Kasumi-1 (cell line): ENCODE data around the gene POM121C.
A peak's percentile ranks its signal among the peaks of the same experiment; 100 is the strongest.
"Not testable (repeated sequence)": the region's sequence is repeated elsewhere in the genome, so short reads cannot be mapped to it uniquely, and the experiment has no call there.

Source experiments
- DNase-seq, 2 experiments: peaks; one replicate each; lab custom pipeline; 2025; lab: John Stamatoyannopoulos, UW

The POM121C gene

DNA sequence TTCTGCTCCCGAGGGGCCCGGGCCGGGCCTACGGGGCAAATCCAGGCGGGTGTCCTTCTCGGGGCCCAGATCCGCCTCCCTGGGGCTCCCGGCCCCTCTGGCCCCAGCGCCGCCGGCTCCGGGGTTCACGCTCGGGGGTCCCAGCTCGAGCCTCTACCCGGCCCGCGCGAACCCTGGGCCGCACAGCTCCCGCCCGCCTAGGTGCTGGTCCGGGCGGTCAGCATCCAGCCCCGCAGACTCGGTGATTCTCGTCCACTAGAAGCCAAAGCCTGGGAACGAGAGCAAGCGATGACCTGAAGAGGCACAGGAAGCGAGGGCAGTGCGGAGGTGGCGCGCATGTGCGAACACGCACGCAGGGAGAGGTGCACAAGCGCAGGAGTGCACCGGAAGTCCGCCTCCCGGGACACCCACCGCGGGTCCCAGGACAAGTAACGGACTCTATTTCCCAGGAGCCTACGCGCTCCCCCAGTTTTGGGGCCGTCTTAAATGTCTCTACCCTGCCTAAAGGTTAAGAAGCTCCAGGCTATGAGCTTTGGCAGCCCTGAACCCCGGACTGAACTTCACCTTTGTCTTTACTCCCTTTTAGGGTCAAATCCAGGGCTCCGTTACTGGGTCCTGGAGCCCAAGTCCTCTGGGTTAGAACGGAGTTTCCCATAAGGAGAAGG, at the start of gene POM121C:
Gene POM121C, minus strand, starts transcription at position 321 of the 665 bp plus-strand sequence. CDS start 44,803 bp downstream, outside the sequence.
- DNase-seq, result peak; percentile 89 to 90

DNA sequence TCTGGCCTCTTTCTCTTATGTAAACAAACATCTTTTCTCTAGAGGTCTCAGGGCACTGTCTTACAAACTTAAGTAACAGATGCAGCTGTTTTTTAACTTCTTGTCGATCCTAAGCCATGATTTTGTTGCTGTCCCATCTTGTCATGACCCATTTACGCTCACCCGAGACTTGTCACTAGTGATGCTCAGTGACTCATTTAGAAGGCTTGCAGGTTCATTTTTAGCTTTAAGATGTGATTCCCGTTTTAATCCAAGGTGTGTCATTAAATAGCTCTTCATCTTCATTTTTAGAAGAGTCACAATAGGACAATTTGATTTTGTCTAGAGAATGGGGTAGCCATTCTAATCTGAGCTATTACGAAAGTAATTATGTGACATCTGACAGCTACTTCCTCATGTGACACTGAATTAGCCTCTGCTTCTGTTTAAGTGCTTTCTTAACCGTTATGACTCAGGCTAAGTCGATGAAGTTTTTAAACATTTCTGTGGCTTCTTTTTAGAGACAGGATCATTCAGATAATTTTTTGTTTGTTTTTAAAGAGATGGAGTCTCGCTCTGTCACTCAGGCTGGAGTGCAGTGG, 48.7 kb upstream of the POM121C start:
- peak; percentile 61 to 75 for DNase-seq

DNA sequence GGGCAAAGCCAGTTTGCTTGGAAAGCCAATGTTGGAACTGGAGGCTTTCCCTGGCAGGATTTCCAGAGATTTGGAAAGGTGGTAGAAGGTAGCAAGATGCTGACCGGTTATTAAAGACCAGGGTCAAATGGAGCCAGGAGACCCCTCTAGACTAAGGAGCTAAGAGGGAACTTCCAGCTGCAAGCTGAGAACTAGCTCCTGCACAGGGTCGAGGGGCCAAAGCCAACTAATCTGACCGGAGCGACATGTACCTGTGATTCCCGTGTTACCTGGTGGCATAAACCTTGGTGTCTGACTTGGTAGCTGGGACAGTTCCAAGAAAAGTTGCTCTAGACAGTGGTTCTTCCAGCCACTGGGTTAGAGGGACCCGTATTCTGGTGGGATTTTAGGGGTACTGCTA, 47.8 kb upstream of the POM121C start:
- DNase-seq, result no peak

DNA sequence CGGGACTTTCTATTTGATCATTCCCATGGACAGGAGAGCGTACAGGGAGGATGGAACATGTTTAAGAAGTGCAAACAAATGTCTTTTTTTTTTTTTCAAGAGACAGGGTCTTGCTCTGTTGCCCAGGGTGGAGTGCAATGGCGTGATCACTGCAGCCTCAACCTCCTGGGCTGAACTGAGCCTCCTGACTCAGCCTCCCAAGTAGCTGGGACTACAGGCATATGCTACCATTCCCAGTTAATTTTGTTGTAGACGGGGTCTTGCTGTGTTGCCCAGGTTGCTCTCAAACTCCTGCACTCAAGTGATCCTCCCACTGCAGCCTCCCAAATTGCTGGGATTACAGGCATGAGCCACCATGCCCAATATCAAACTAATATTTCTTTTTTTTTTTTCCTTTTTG, 46.5 kb upstream of the POM121C start:
- DNase-seq, result no peak

DNA sequence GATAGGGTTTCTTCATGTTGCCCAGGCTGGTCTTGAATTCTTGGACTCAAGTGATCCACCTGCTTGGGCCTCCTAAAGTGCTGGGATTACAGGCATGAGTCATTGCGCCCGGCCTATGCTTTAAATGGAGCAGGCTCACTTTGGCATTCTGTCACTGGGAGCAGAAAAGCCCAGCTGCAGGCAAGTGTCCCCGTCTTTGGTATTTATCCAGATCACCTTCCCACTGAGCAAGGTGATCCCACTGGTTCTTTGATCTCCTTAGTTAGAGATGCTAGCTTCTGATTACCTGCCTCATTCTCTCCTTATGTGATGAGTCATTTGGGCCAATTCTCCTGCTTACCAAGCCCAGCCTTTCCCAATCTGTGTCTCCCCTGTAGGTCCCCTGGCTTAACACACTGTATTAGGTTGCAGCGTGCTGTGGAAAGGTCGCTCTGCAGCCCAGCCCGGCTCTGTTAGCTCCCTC, 45.3 kb upstream of the POM121C start:
- DNase-seq, result no peak

DNA sequence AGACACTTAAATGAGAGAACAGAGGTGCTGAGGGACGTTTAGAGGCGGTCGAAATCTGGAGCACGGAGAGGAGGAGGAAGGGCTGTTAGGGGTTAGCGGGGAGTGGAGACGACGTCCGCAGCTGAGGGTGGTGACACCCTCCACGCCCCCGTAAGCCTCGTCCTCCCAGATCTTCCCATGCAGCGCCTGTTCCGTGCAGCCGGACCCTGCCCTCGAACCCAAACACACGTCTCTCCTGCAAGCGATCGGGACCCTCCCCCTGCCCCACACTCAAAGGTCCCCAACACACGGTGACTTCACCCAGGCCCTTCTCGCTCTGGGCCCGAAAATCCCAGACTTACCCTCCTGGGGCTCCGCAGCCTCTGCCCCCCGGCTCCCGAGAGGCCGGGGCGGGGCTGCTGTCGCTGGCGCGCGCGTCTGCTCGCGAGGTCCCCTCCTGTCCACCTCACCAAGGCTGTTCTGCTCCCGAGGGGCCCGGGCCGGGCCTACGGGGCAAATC, 41.2 kb upstream of the POM121C start:
- DNase-seq, result peak in 1 of 2 experiments; percentile 6

DNA sequence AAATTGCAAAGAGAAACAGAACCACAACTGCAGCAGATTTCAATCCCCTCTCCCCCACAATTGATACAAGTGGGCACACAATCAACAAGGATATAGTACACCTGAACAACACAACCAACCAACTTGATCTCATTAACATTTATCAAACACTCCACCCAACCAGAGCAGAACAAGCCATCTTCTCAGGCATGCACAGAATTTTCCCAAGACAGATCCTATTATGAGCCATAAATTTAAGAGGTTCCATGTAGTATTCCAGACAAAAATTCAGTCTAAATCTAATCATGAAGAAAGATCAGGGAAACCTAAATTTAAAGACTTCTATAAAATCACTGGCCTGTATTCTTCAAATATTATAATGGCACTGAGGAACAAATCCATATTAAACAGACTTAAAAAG, 35.6 kb upstream of the POM121C start:
- DNase-seq, result not testable (repeated sequence)

DNA sequence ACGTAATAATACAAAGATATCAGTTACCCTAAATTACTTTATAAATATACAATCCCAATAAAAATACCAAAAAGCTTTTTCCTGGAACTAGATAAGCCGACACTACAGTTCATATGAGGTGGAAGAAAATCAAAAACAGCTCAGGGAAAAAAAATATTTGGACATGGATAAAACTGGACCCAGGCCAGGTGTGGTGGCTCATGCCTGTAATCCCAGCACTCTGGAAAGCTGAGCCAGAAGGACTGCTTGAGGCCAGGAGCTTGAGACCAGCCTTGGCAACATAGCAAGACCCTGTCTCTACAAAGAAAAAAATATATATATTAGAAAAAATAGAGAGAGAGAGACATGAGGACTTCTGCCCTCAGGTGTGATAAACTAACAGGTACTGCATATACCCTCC, 32.7 kb upstream of the POM121C start:
- not testable (repeated sequence) for DNase-seq

DNA sequence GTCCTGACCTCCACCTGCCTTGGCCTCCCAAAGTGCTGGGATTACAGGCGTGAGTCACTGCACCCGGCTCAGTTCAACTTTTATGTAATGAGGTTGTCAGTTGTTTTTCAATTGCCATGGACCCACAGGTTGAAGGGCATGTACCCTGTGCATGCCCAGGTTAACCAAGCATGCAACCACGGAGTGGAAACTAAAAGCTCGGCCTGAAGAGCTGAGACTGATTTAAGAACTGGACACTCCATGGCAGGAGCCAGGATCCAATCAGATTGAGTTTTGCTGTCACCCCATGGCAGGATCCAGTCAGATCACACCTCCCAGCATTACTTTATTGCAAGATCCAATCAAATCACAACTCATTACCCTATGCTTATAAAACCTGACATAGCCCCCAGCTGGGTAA, 22.9 kb upstream of the POM121C start:
- not testable (repeated sequence) for DNase-seq

DNA sequence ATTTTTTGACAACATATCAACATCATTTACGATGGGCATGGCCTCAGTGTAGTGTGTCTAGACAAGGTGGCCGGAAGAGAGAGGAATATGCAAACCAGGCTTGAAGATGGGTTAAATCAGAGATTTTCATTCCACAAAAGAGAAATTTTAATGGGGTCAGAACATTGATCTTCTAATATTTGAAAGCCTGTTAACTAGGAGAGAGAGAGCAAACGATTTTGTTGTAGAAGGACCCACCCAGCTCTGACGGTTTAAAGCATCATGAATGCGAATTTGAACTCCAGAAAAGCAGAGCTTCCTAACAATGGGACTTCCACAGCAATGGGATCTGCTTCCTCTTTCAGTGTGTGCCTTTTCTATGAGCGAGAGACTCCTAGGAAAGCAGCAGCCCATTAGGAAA, 5.9 kb upstream of the POM121C start, which contains the start of gene SPDYE5:
Gene SPDYE5, plus strand, starts transcription at position 301 of the 400 bp plus-strand sequence. CDS start 1,728 bp downstream, outside the sequence.
- not testable (repeated sequence) for DNase-seq

DNA sequence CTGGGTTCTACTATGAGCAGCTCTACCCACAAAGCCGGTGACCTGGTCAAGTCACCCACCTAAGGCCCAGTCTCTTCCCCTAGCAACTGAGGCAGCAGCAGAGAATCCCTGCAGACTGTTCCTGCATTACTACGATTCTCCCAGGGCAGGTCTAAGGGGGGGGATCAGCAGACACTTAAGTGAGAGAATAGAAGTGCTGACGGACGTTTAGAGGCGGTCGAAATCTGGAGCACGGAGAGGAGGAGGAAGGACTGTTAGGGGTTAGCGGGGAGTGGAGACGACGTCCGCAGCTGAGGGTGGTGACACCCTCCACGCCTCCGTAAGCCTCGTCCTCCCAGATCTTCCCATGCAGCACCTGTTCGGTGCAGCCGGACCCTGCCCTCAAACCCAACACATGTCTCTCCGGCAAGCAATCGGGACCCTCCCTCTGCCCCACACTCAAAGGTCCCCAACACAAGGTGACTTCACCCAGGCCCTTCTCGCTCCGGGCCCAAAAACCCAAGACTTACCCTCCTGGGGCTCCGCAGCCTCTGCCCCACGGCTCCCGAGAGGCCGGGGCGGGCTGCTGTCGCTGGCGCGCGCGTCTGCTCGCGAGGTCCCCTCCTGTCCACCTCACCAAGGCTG, 632 bp downstream of the POM121C start:
- not testable (repeated sequence) for DNase-seq

DNA sequence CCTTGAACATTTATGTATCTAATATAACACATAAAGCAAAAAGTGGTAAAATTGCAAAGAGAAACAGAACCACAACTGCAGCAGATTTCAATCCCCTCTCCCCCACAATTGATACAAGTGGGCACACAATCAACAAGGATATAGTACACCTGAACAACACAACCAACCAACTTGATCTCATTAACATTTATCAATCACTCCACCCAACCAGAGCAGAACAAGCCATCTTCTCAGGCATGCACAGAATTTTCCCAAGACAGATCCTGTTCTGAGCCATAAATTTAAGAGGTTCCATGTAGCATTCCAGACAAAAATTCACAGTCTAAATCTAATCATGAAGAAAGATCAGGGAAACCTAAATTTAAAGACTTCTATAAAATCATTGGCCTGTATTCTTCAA, 5.8 kb downstream of the POM121C start:
- not testable (repeated sequence) for DNase-seq

DNA sequence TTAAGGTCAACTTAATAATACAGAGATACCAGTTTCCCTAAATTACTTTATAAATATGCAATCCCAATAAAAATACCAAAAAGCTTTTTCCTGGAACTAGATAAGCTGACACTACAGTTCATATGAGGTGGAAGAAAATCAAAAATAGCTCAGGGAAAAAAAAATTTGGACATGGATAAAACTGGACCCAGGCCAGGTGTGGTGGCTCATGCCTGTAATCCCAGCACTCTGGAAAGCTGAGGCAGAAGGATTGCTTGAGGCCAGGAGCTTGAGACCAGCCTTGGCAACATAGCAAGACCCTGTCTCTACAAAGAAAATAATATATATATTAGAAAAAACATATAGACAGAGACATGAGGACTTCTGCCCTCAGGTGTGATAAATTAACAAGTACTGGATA, 8.6 kb downstream of the POM121C start:
- not testable (repeated sequence) for DNase-seq

DNA sequence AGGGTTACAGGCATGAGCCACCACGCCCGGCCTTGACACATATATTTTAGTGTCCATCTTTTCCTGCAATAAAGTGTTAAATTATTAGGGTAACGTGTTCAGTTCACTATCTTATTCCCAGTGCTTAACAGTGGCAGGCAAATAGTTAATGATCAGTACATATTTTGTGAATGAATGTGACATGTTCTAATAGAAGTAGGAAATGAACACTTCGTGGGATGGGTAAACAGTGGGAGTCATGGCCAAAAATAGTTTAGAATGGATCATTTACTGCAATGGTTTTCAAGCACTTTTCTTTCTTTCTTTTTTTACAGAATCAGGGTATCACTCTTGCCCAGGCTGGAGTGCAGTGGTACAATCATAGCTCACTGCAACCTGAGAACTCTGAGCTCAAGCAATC, 15.9 kb downstream of the POM121C start:
- DNase-seq, result not testable (repeated sequence)

DNA sequence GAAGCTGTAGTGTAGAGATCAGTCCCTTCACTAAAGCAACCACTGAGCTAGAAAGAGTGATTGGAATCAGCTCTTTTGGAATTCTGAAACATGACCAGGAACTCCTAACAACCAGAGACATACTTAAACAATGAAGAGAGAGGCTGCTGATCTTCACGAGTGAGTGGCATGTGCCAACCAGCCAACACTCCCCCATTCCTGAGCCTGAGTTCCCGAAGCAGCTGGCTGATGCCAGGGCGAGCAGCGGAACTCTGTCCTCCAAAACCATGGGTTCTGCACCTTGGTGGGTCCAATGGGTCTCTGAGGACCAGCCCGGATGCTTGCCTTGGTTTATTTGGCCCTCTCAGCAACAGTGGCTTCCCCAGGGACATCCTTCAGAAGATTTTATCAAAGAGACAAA, 25.6 kb downstream of the POM121C start:
- not testable (repeated sequence) for DNase-seq

DNA sequence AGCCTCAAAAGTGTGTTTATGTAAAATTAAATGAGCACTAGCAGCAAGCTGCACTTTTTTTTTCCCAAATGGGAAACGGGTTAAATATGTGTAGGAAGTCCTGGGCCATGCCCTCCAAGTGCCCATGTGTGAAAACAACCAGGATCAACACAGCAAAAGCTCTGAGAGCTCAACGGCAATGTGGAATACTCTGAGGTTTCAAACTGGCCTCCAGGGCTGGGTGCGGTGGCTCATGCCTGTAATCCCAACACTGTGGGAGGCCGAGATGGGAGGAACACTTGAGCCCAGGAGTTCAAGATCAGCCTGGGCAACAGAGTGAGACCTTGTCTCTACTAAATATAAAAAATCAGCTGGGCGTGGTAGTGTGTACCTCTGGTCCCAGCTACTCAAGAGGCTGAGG, 28.1 kb downstream of the POM121C start:
- not testable (repeated sequence) for DNase-seq

DNA sequence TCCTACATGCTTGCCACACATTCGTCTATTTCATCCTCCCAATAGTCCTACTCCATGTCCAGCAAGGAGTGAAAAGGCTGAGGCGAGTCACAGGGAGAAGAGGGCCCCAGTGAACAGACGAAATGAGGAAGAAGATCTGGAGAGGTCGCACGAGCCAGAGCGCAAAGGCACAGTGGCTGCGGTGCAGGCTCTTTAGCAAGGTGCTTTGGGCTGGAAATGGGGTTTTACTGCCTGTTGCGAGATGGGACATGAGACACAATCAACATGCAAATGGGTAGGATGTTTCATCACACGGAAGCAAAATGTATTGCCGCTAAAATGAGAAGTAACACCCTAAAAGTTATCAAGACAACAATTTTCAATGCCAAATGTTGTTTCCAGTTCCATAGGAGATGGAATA, 29.7 kb downstream of the POM121C start:
- DNase-seq, result peak in 1 of 2 experiments; percentile 17

DNA sequence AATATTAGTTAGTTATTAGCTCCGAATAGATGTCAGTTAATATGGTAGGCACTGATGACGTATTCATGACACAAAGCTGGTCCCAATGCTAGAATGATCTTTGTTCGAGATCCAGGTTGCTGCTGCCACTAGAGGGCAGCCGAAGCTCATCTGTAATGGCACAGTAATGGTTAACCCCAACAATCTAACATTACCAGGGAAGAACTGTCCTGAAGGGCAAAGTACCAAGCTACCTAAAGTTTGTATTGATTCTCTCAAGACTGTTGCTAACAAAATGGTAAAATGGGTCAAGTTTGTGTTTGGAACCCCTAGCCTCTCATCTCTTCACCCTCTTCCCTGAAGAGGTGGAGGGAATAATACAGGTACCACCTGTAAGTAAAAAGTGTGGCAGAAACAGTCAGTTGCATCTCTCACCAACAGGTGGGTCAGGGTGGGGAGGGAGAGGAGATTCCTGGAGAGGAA, 33.6 kb downstream of the POM121C start:
- not testable (repeated sequence) for DNase-seq

DNA sequence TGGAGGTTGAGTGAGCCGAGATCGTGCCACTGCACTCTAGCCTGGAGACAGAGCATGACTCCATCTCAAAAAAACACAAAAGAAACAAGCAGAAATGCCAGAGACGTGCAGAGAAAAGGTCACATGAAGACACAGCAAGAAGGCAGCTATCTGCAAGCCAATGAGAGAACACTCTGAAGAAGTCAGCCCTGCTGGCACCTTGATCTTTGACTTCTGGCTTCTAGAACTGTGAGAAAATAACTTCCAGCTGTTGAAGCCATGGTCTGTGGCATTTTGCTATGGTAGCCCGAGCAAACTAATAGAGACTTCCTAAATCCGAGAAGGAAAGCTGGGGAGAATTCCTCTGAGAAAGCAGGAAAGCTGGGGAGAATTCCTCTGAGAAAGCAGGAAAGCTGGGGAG, 36.2 kb downstream of the POM121C start:
- DNase-seq, result not testable (repeated sequence)

DNA sequence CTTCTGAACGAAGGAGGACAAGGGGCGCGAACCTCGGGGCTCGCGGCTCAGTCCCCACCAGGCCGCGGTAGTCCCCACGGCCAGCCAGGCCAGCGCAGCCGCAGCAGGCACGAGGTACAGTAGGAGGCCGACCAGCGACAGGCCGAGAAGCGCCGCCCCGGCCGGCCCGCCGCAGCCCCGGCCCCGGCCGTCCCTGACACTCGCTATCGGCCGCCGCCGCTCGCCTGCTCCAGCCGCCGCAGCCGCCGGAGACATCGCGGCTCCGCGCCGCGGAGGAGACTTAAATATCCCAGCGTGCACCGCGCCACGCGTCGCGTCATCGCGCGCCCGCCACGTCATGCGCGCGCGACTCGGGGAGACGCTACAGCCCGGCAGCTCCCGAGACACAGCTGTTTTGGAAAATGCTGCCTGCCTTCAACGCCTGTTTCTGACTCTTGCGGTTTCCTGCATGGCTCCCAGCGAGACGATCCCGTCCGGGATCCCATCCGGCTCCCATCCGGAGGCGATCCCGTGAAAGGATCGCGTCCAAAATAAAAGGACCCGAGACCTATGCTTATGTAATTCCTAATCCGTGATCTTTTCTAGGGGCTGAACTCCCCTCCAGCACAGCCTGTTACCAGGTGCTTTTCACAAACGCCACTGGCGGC, 43.5 kb downstream of the POM121C start:
- not testable (repeated sequence) for DNase-seq

DNA sequence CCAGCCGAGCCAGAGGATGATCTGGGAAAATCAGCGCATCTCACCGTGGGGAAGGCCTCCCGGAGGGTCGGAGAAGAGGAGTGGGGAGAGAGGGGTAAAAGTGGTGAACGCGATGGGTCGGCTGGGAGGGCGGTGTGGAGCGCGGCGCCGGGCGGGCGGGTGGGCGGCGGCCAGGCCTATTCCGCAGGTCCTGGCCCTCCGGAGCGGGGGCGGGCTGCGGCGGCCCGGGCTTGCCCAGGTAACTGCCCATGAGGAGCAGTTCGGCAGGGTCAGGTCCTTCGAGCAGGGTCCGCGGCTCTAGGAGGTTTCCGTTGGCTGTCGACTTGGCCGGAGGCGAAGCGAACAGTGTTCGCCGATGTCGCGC, 44.0 kb downstream of the POM121C start:
- not testable (repeated sequence) for DNase-seq

DNA sequence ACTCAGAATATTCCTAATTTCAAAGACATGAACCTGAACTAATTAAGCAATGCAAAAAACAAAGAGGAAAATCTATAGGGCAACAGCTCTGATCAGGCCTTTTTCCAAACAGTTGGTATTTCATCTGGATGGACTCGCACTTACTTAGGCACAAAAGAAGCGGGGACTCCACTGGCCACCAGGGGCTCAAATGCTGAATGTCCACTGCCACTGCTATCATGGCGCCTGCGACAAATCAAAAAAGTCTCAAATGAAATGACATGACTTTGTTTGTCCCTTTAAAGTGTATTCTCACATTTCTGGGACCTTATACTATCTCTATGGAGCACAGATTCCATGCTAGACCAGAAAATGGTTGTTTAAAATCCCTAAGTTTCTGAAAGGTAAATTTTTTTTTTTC, 47.1 kb downstream of the POM121C start:
- not testable (repeated sequence) for DNase-seq
